BJ (cell line): ENCODE data around the gene LHFPL2. TPM values are rescaled to one million over a fixed set of nuclear protein-coding genes. Genes with fewer than 3 reads are reported as not detected.

Source experiments
- CTCF ChIA-PET: fragments of 350-600 bp; formaldehyde crosslinking; extraction: SDS; loops from one replicate; lab custom pipeline; 2021; ENCODE audit warnings: antibody characterized with exemption, inconsistent platforms; lab: Yijun Ruan, JAX
- POLR2A ChIA-PET: fragments of 300-600 bp; sonication (Branson Sonifier 250); formaldehyde crosslinking; extraction: SDS; loops from one replicate; lab custom pipeline; 2021; ENCODE audit warnings: antibody characterized with exemption; lab: Charles Lee
- DNase-seq: peaks from one replicate; pipeline ENCODE4 v3.0.0-alpha.2; 2011; ENCODE audit warnings: low read depth
- H3K27me3 ChIP-seq: 2 replicates; pipeline ENCODE4 v1.6.0; 2011; ENCODE audit warnings: low read length; ENCODE audit not compliant: control insufficient read depth, insufficient read depth
- H3K36me3 ChIP-seq: 2 replicates; pipeline ENCODE4 v1.5.1; 2011; ENCODE audit warnings: low read length; ENCODE audit not compliant: control insufficient read depth, insufficient read depth
- H3K4me3 ChIP-seq: 2 replicates; pipeline ENCODE4 v1.5.1; 2011; ENCODE audit warnings: low read depth, mild to moderate bottlenecking, control low read depth, low read length
- polyA plus RNA-seq: library from polyadenylated mRNA; depleted of rRNA; stranded (reverse); fragments of >200 nt; gene quantifications from 2 replicates; pipeline ENCODE4 v1.2.3, GENCODE V29; 2011
- TF ChIP-seq, protein P1 (sequence below): IDR thresholded peaks from 2 replicates; pipeline ENCODE4 v1.5.1; 2011; ENCODE audit warnings: low read depth, mild to moderate bottlenecking, control low read depth, inconsistent platforms, low read length, moderate library complexity; ENCODE audit not compliant: insufficient read depth

Gene LHFPL2
- polyA plus RNA-seq, 1 experiment = 4.4 TPM

DNA sequence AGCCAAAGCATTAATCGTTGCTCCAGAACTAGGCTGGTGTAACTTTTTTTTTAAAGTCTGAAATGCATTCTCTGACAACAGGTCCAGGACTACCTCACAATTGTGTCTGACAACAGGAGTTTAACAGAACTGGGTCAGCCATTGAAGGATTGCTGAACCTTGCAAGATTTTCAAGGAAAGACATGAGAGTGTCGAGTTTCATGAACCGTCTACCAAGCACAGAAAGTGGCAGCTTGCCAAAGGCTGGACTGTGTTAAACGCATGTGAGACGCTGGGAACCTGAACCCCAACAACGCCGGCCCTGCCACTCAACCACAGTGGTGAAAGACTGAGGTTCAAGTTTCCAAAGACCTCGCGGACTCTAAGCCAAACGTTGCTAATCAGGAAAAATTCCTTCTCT lies 79.1 kb downstream of the LHFPL2 start:
- ChIA-PET POLR2A (interaction anchor here (0.5 kb wide), 1 partner anchor 8 kb away, joined by 6 read pairs; no protein-coding TSS in a partner anchor), CTCF (no interaction called here)
- DNase-seq = no peak
- H3K4me3 ChIP-seq = no peak overlapping the region
- no peaks in the 10 kb centered on the region; the same call in 1 of the 2 replicates for H3K36me3 ChIP-seq
- TF ChIP-seq, protein P1, sequence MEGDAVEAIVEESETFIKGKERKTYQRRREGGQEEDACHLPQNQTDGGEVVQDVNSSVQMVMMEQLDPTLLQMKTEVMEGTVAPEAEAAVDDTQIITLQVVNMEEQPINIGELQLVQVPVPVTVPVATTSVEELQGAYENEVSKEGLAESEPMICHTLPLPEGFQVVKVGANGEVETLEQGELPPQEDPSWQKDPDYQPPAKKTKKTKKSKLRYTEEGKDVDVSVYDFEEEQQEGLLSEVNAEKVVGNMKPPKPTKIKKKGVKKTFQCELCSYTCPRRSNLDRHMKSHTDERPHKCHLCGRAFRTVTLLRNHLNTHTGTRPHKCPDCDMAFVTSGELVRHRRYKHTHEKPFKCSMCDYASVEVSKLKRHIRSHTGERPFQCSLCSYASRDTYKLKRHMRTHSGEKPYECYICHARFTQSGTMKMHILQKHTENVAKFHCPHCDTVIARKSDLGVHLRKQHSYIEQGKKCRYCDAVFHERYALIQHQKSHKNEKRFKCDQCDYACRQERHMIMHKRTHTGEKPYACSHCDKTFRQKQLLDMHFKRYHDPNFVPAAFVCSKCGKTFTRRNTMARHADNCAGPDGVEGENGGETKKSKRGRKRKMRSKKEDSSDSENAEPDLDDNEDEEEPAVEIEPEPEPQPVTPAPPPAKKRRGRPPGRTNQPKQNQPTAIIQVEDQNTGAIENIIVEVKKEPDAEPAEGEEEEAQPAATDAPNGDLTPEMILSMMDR = no peak
- no peaks in the 10 kb centered on the region for H3K27me3 ChIP-seq

GRCh38 chr5:78568676-78569075 lies 79.9 kb downstream of the LHFPL2 start:
- CTCF ChIA-PET = interaction anchor here (1.0 kb wide), 1 partner anchor 31 kb away, joined by 3 read pairs; no protein-coding TSS in a partner anchor
- no peaks in the 10 kb centered on the region; the same call in 1 of the 2 replicates for H3K36me3 ChIP-seq
- no peaks in the 10 kb centered on the region for H3K27me3 ChIP-seq
- no peak overlapping the region for H3K4me3 ChIP-seq
- no peak for DNase-seq
- TF ChIP-seq, protein P1 = no peak
- POLR2A ChIA-PET = interaction anchor here (0.5 kb wide), 1 partner anchor 9 kb away, joined by 6 read pairs; no protein-coding TSS in a partner anchor

DNA sequence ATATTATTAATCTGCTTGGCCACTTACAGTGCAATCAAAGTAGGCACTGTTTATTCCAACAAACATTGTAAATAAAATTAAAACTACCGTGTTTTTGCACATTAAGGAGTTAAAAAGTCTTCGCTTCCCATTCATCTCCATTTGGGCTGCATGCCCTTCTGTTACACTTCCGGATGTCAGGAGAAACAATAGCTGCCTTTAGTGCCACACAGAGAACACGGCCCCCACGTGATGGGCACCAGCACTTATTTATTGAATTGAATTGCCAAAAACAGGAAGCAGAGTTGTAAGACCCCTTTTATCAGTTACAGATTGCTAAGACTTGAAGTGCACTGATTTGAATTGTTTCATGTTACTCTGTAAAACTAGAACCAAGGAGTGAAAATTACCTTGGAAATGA lies 80.4 kb downstream of the LHFPL2 start:
- H3K27me3 ChIP-seq = no peaks in the 10 kb centered on the region
- CTCF ChIA-PET = interaction anchor here (1.0 kb wide), 1 partner anchor 31 kb away, joined by 3 read pairs; no protein-coding TSS in a partner anchor
- no peak overlapping the region for H3K4me3 ChIP-seq
- no peak for DNase-seq
- POLR2A ChIA-PET = no interaction called here
- TF ChIP-seq, protein P1 = no peak
- no peaks in the 10 kb centered on the region; the same call in 1 of the 2 replicates for H3K36me3 ChIP-seq

DNA sequence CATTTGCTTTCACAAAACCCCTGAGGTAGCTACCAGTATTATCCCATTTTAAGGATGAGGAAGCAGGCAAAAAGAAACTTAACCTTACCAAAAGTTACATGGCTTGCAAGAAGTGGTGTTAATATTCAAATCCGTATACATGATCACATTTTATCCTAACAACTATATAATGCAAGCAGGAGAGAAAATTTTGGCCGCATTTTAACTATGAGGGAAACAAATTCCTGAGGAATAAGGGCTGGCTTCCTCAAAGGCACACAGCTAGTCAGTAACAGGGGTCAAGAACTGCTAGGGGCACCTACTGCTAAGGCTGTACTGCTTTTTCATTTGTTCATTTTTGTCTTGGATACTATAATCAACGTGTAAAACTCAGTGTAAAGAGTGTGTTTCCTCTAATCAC lies 81.0 kb downstream of the LHFPL2 start:
- TF ChIP-seq, protein P1 = no peak
- no peaks in the 10 kb centered on the region for H3K27me3 ChIP-seq
- ChIA-PET POLR2A (no interaction called here), CTCF (interaction anchor here (0.6 kb wide), 1 partner anchor 87 kb away, joined by 3 read pairs; no protein-coding TSS in a partner anchor)
- no peak overlapping the region for H3K4me3 ChIP-seq
- no peaks in the 10 kb centered on the region; the same call in 1 of the 2 replicates for H3K36me3 ChIP-seq
- no peak for DNase-seq

DNA sequence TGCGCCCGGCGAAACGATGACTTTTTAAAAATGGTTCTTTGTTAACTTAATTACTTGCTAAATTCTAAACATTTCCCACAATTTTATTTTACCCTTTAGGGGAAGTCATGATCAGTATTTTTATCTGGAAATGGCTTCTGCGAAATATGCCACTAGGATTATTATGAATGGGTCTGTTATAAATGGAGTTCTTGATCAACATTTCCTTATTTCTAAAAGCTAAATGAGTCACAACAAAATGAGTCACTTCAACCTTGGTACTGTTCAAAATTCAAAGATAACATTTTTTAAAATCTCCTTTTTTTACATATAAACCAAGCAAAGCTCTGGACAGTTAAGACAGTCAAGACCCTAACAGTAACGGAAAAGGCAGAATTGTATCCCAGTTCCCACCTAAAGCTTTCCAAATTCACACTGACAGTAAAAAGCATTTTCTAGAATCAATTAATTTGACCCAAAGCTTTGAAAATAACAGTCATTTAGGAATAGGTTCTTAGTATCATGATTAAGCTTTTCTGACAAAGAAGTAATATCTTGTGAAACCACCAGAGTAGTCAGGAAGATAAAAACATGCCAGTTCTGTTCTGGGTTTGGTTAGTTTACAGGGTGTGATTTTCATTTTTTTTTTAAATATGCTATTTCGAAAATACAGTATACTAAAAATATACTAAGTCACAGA lies 81.7 kb downstream of the LHFPL2 start:
- no peak for DNase-seq
- ChIA-PET CTCF (interaction anchor here (0.7 to 1.1 kb wide), 2 partner anchors 61 to 1393 kb away, joined by 3 to 5 read pairs; no protein-coding TSS in a partner anchor), POLR2A (no interaction called here)
- Histone ChIP-seq H3K27me3 (no peaks in the 10 kb centered on the region), H3K36me3 (no peaks in the 10 kb centered on the region; the same call in 1 of the 2 replicates), H3K4me3 (no peak overlapping the region)
- TF ChIP-seq, protein P1 = no peak
